Calu3 (cell line): ENCODE data around the gene COL5A1. TPM values are rescaled to one million over a fixed set of nuclear protein-coding genes. Genes with fewer than 3 reads are reported as not detected.

Experiments
- BruUV-seq: library from RNA; stranded (reverse); fragments of 400-500 nt; replicated peaks from 2 replicates; lab custom pipeline; 2021; lab: Mats Ljungman, UMichigan
- CTCF ChIA-PET: fragments of 300-600 bp; sonication (Branson Sonifier 250); formaldehyde crosslinking; loops from one replicate; lab custom pipeline; 2022; ENCODE audit warnings: antibody characterized with exemption; lab: Charles Lee
- DNase-seq: peaks from one replicate; pipeline ENCODE4 v3.0.0; 2022
- H3K27ac Mint-ChIP-seq: one replicate; pipeline ENCODE4 v1.8.0; 2022; ENCODE audit warnings: mixed read lengths; ENCODE audit not compliant: unreplicated experiment
- H3K27me3 Mint-ChIP-seq: one replicate; pipeline ENCODE4 v1.8.0; 2022; ENCODE audit warnings: mixed read lengths; ENCODE audit not compliant: unreplicated experiment
- H3K36me3 Mint-ChIP-seq: one replicate; pipeline ENCODE4 v1.8.0; 2022; ENCODE audit warnings: mild to moderate bottlenecking, moderate library complexity, mixed read lengths; ENCODE audit not compliant: insufficient read depth, unreplicated experiment
- H3K4me1 Mint-ChIP-seq: one replicate; pipeline ENCODE4 v1.8.0; 2022; ENCODE audit warnings: mild to moderate bottlenecking, low read depth, mixed read lengths; ENCODE audit not compliant: unreplicated experiment
- H3K4me3 Mint-ChIP-seq: one replicate; pipeline ENCODE4 v1.8.0; 2022; ENCODE audit warnings: mild to moderate bottlenecking, low read depth, moderate library complexity, mixed read lengths; ENCODE audit not compliant: unreplicated experiment
- H3K9me3 Mint-ChIP-seq: one replicate; pipeline ENCODE4 v1.8.0; 2022; ENCODE audit warnings: low read depth, mixed read lengths; ENCODE audit not compliant: unreplicated experiment
- intact Hi-C: fragments of 100-400 bp; cut with micrococcal nuclease; formaldehyde crosslinking; loops from one replicate; pipeline ENCODE4 v1.10.0; 2022; ENCODE audit not compliant: unreplicated experiment
- total RNA-seq: library from RNA; stranded (reverse); gene quantifications from 2 replicates; pipeline ENCODE4 v1.2.3, GENCODE V29; 2022
- TF ChIP-seq, protein P1 (sequence below): fragments of 200-600 bp; IDR thresholded peaks from one replicate; pipeline ENCODE4 v1.8.0; 2022; ENCODE audit warnings: antibody characterized with exemption; ENCODE audit not compliant: unreplicated experiment

The COL5A1 gene
- total RNA-seq, 1 experiment from 2014 or later = not detected

DNA sequence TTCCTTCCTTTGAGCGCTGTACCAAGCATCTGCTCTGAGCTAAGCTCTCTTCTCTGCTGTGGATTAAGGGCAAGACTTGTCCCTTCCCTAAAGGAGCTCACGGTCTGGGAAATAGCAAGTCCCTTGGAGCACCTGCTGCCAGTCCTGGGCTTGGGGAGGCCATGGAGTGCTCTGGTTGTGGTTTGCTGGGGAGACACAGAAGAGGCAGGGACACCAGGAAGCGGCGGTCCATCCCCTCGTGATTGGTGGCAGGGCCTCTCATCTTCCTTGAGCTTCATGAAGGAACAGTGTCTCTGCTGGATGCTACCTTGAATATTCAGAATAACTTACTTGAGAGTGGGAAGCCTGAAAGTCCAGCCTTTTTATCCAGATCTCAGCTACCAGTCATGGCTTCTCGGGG, 35.3 kb downstream of the COL5A1 start:
- TF ChIP-seq, protein P1, sequence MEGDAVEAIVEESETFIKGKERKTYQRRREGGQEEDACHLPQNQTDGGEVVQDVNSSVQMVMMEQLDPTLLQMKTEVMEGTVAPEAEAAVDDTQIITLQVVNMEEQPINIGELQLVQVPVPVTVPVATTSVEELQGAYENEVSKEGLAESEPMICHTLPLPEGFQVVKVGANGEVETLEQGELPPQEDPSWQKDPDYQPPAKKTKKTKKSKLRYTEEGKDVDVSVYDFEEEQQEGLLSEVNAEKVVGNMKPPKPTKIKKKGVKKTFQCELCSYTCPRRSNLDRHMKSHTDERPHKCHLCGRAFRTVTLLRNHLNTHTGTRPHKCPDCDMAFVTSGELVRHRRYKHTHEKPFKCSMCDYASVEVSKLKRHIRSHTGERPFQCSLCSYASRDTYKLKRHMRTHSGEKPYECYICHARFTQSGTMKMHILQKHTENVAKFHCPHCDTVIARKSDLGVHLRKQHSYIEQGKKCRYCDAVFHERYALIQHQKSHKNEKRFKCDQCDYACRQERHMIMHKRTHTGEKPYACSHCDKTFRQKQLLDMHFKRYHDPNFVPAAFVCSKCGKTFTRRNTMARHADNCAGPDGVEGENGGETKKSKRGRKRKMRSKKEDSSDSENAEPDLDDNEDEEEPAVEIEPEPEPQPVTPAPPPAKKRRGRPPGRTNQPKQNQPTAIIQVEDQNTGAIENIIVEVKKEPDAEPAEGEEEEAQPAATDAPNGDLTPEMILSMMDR = no peak
- no TSS peak for BruUV-seq
- CTCF ChIA-PET = no interaction called here

DNA sequence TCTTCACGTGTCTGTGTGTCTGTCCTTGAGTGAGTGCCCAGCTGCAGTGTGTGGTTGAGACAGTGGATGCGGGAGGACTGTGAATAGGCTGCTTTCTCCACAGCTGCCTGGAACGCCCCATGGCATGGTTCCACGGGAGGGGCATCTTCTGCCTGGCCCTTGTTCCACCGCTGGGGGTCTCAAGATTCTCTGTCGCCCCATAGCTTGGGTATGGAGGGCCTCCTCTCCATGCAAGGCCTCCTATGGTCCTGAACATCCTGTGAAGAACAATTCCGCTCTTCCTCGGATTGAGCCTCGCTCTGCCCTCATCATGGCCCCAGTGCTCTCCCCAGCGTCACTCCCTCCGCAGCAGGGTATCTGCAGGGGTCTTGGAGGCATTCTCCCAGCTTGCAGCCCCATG, 36.1 kb downstream of the COL5A1 start:
- no TSS peak for BruUV-seq
- H3K4me1 Mint-ChIP-seq = no peaks in the 10 kb centered on the region
- TF ChIP-seq, protein P1 = no peak
- H3K9me3 Mint-ChIP-seq = peaks cover 10% of the 10 kb centered on the region
- CTCF ChIA-PET = interaction anchor here (0.5 kb wide), 1 partner anchor 384 kb away, joined by 3 read pairs; no protein-coding TSS in a partner anchor
- H3K27ac Mint-ChIP-seq = no peak overlapping the region
- DNase-seq = no peak
- no peaks in the 10 kb centered on the region for H3K36me3 Mint-ChIP-seq
- peaks cover 17% of the 10 kb centered on the region for H3K27me3 Mint-ChIP-seq
- no peak overlapping the region for H3K4me3 Mint-ChIP-seq
- intact Hi-C loops = no loop called here

More for the DNA sequence above, 35.3 kb downstream of the COL5A1 start:
- H3K27me3 Mint-ChIP-seq = peaks cover 8% of the 10 kb centered on the region
- no peaks in the 10 kb centered on the region for H3K4me1 Mint-ChIP-seq
- no peak overlapping the region for H3K4me3 Mint-ChIP-seq
- intact Hi-C loops = no loop called here
- H3K36me3 Mint-ChIP-seq = no peaks in the 10 kb centered on the region
- H3K27ac Mint-ChIP-seq = no peak overlapping the region
- DNase-seq = no peak
- H3K9me3 Mint-ChIP-seq = peaks cover 10% of the 10 kb centered on the region

DNA sequence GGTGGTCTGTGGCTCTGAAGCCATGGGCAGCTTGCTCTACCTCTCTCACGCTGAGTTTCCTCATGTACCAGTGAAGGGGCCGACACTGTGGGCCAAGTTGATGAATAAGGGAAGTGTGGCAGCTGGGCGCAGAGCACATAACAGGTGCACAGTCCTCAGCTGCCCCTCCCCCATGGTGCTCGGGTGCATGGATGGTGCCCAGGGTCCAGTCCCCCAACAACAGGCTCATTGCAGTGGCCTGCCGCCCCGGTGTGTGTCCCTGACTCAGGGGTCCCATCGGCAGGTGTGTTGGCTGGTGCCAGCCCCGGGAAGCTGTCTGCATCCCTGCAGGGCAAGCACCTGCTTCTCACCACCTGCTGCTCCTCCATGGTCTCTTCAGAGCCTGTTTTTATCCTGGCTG, 36.6 kb downstream of the COL5A1 start:
- H3K36me3 Mint-ChIP-seq = no peaks in the 10 kb centered on the region
- BruUV-seq = no TSS peak
- intact Hi-C loops = no loop called here
- H3K27ac Mint-ChIP-seq = no peak overlapping the region
- no peaks in the 10 kb centered on the region for H3K4me1 Mint-ChIP-seq
- H3K27me3 Mint-ChIP-seq = peaks cover 17% of the 10 kb centered on the region
- TF ChIP-seq, protein P1 = no peak
- DNase-seq = no peak
- CTCF ChIA-PET = no interaction called here
- no peak overlapping the region for H3K4me3 Mint-ChIP-seq
- peaks cover 10% of the 10 kb centered on the region for H3K9me3 Mint-ChIP-seq

DNA sequence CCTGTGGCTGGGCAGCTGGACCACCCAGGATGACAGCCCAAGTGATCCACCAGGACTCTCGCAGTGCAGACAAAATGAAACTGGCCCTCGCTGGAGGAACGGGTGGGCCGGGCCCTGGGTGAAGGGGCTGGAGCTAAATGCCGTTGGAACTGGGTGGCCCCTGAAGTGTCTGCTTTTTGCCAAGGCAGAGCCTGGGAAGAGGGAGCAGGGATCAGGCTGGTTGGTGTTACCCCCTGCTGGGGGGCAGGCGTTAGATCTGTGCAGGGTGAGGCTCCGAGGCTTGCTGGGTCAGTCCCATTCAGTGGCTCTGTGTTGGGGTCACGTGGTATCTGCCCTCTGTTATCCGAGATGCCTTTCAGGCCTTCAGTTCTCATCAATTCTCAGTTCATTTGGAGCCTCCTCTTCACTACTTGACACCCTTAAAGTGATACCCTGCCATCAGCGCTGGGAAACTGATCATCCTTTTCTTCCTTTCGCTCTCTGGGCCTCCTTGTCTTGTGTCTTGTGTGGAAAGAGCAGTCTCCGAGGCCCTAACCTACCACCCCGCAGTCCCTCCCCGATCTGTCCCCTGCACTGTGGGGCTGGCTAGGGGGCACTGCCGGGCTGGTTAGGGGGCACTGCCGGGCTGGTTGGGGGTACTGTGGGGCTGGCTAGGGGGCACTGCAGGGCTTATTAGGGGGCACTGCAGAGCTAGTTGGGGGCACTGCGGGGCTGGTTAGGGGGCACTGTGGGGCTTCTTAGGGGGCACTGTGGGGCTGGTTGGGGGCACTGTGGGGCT, 37.3 kb downstream of the COL5A1 start:
- CTCF ChIA-PET = no interaction called here
- no peaks in the 10 kb centered on the region for H3K4me1 Mint-ChIP-seq
- no peak overlapping the region for H3K4me3 Mint-ChIP-seq
- no peak for DNase-seq
- no TSS peak for BruUV-seq
- no peaks in the 10 kb centered on the region for H3K36me3 Mint-ChIP-seq
- H3K27ac Mint-ChIP-seq = no peak overlapping the region
- peaks cover 7% of the 10 kb centered on the region for H3K9me3 Mint-ChIP-seq
- peaks cover 17% of the 10 kb centered on the region for H3K27me3 Mint-ChIP-seq
- intact Hi-C loops = no loop called here
- TF ChIP-seq, protein P1 = no peak
